ENCODE measurements around the gene TYSND1.

The TYSND1 gene

DNA sequence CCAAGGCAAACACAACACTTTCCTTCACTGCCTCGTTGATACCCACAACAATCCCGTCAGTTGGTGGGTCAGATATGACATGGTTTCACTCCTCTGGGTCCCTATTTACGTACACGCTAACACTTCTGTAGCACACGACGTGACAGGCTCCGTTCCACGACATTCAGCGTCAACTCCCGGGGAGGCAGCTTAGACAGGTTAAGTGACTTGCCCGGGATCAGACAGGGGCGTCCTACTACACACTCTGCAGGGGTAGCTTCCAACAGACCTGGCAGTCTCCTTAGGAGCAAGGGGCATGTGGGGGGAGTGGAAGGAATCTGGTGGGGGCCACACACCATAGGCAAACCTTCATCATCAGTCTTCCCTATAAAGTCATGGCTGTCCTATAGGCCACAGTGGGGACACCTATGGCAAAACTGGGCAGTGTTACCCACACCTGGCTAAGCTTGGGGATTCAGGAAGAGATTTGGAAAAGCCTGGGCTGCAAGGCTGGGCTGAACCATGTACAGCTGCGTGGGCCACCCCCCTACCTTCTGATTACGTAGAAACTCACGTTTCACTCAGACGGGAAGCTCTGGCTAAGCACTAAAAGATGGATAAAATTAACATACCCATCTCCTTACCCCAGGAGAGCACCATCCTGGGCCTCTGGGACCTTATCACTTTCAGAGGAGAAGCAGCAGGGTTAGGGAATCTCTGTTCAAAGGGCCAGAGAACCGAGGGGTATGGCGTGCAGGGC lies 2.0 kb downstream of the TYSND1 start:
- no peak for DNase-seq (ENCODE audit: low read depth)
- H3K4me3 ChIP-seq (ENCODE audit: low read depth, low read length) = peak overlapping the region; percentile 85
- TF ChIP-seq, protein P1, sequence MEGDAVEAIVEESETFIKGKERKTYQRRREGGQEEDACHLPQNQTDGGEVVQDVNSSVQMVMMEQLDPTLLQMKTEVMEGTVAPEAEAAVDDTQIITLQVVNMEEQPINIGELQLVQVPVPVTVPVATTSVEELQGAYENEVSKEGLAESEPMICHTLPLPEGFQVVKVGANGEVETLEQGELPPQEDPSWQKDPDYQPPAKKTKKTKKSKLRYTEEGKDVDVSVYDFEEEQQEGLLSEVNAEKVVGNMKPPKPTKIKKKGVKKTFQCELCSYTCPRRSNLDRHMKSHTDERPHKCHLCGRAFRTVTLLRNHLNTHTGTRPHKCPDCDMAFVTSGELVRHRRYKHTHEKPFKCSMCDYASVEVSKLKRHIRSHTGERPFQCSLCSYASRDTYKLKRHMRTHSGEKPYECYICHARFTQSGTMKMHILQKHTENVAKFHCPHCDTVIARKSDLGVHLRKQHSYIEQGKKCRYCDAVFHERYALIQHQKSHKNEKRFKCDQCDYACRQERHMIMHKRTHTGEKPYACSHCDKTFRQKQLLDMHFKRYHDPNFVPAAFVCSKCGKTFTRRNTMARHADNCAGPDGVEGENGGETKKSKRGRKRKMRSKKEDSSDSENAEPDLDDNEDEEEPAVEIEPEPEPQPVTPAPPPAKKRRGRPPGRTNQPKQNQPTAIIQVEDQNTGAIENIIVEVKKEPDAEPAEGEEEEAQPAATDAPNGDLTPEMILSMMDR (IDR thresholded peaks at IDR 0.05; ENCODE audit: low read depth, low read length, missing control alignments) = no peak

DNA sequence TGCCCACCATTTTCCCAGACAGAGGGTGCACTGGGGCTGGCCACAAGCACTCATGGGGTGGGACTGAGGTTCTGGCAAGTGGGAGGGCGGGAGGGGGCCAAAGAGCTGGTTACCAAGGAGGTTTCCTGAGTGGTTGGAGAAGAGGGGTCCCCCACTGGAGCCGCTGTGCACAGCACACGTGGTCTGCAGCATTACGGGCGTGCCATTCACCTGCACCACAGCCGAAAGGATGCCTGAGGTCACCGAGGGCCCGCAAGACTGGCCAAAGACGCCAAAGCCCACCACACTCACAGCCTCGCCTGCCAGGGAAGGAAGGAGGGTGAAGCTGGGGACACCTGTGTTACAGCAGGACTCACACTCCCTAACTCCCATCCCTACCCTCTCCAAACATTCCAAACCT lies 3.9 kb downstream of the TYSND1 start:
- TF ChIP-seq, protein P1 (IDR thresholded peaks at IDR 0.05; ENCODE audit: low read depth, low read length, missing control alignments) = no peak
- no peak overlapping the region for H3K4me3 ChIP-seq (ENCODE audit: low read depth, low read length)

DNA sequence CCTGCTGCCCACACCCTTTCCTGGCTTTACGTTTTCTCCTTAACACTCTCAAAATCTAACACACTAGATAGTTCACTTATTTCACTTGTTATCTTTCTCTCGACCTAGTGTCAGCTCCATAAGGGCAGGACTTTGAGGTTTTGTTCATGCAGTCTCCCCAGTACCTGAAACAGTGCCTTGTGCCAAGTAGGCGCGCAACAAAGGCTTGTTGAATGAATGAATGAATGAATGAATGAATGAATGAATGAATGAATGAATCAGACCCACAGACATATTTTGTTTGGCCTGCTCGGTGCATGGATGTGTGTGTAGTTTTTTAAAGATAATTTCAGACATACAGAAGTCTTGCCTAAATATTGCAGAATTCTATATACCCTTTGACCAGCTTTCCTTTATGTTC lies 6.2 kb downstream of the TYSND1 start:
- TF ChIP-seq, protein P1 (IDR thresholded peaks at IDR 0.05; ENCODE audit: low read depth, low read length, missing control alignments) = no peak
- DNase-seq (ENCODE audit: low read depth) = no peak

More for the DNA sequence above, 3.9 kb downstream of the TYSND1 start:
- DNase-seq (ENCODE audit: low read depth) = no peak

DNA sequence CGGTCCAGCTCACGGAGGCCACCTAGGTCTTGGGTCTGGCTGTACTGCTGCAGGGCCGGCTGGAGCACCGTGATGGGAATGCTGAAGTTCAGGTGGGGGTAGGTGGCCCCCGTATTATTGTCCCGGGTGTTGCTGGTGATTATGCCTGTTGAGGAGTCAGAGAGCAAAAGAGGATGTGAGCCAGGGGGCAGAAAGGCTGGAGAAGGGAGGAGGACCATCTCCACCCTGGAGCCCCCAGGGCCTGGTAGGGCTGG lies 6.6 kb downstream of the TYSND1 start:
- TF ChIP-seq, protein P1 (IDR thresholded peaks at IDR 0.05; ENCODE audit: low read depth, low read length, missing control alignments) = no peak
- DNase-seq (ENCODE audit: low read depth) = no peak
- H3K4me3 ChIP-seq (ENCODE audit: low read depth, low read length) = no peak overlapping the region

More for the DNA sequence above, 6.2 kb downstream of the TYSND1 start:
- no peak overlapping the region for H3K4me3 ChIP-seq (ENCODE audit: low read depth, low read length)

DNA sequence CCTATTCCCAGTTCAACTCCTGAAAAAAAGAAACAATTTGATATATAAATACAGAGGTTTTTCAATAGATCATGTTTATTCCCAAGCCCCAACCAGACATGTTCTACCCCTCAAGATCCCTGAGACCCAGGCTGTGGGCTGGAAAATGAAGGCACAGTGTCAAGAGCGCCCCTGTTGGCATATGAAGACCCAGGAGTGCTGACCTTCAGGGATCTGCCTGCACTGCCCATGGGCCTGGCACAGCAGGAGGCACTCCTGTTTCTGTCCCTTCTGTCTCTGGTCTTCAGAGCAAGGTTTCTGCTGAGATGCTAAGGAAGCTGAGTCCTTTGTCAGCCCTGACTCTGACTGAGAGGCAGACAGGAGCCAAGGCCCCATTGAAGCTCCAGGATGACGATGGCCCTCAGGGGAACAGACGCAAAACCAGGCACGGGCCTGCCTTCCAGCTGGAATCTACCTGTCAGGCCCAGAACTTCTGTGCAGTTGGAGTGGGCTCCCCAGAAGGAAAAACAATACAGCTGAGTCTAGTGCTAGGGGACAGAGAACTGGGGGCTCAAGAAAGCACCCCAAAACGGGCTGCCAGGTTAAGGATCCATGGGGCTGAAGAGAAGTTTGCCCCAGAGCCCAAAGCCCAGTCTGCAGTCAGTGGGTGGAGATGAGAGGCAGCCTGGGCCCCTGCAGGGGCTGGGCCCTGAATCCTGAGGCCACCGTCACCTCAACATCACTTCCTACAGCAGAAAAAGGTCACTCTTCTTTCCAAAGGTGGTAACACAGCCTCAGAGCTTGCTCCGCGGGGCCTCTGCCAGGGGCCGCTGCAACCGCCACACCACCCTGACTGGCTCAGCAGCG lies 7.1 kb downstream of the TYSND1 start:
- no peak overlapping the region for H3K4me3 ChIP-seq (ENCODE audit: low read depth, low read length)
- DNase-seq (ENCODE audit: low read depth) = no peak
- TF ChIP-seq, protein P1 (IDR thresholded peaks at IDR 0.05; ENCODE audit: low read depth, low read length, missing control alignments) = no peak

DNA sequence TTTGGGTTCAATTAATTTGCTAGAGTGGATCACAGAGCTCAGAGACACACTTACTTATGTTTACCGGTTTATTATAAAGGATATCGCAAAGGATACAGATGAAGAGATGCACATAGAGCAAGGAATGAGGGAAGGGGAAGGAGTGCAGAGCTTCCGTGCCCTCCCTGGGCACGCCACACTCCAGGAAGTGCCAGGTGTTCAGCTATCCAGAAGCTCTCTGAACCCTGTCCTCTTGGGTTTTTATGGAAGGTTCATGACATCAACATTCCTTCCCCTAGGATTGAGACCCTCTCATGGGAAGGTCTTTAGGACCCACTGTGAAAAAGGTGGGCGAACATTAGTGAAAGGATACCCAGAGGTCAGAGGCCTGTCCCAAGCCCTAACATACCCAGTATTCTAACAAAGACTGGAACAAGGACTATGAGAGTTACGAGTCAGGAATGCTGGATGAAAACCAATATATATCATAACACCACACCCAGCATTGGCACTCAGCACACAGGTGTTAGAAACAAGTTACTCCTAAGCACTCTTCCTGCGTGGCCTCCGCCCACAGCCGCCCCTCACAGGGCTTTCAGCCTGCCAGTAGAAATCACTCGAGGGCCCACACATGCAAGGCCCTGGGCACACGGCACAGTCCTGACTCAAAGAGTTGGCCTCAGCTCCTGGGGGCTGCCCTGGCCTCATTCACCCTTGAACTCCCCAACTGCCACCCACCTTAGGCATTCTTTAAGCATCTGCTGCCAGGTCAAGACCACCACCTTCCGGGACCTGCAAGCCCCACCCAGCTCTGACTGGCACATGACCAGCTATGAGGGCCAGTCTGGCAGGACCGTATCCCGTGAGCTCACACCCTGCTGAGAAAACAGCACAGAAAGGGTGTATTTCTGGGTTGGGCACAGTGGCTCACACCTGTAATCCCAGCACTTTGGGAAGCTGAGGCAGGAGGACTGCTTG lies 8.3 kb downstream of the TYSND1 start:
- H3K4me3 ChIP-seq (ENCODE audit: low read depth, low read length) = no peak overlapping the region
- TF ChIP-seq, protein P1 (IDR thresholded peaks at IDR 0.05; ENCODE audit: low read depth, low read length, missing control alignments) = no peak
- DNase-seq (ENCODE audit: low read depth) = no peak
